A673 (cell line): ENCODE measurements around the gene SLC13A5. TPM values are rescaled to one million over a fixed set of nuclear protein-coding genes. Genes with fewer than 3 reads are reported as not detected.

Source experiments
- BruUV-seq: library from RNA; stranded (reverse); fragments of 400-500 nt; replicated peaks from 2 replicates; lab custom pipeline; 2021; lab: Mats Ljungman, UMichigan
- CTCF ChIA-PET: fragments of 300-600 bp; sonication (Branson Sonifier 250); formaldehyde crosslinking; loops from one replicate; lab custom pipeline; 2022; ENCODE audit warnings: antibody characterized with exemption; lab: Charles Lee
- POLR2A ChIA-PET: fragments of 300-600 bp; sonication (Branson Sonifier 250); formaldehyde crosslinking; loops from one replicate; lab custom pipeline; 2022; ENCODE audit warnings: antibody characterized with exemption; ENCODE audit not compliant: low non-redundant PET; lab: Charles Lee
- DNase-seq: peaks from one replicate; pipeline ENCODE4 v3.0.0-alpha.2; 2015; ENCODE audit warnings: low spot score
- H3K27ac ChIP-seq: fragments of 200-600 bp; sonication (generic); 2 replicates; pipeline ENCODE4 v1.5.1; 2016; ENCODE audit warnings: mixed run types, low read depth, mild to moderate bottlenecking, mixed read lengths, antibody characterized with exemption, low read length; ENCODE audit not compliant: poor library complexity, severe bottlenecking
- H3K27me3 ChIP-seq: fragments of 200-600 bp; sonication (generic); replicated peaks from 2 replicates; pipeline ENCODE4 v1.6.1; 2017; ENCODE audit warnings: mixed run types, low read depth, mild to moderate bottlenecking, mixed read lengths, antibody characterized with exemption, low read length; ENCODE audit not compliant: insufficient read depth, poor library complexity
- H3K36me3 ChIP-seq: fragments of 200-600 bp; sonication (generic); 2 replicates; pipeline ENCODE4 v1.6.1; 2016; ENCODE audit warnings: mixed run types, mild to moderate bottlenecking, mixed read lengths, antibody characterized with exemption, low read length; ENCODE audit not compliant: insufficient read depth, poor library complexity, severe bottlenecking
- H3K4me1 ChIP-seq: fragments of 200-600 bp; sonication (generic); 2 replicates; pipeline ENCODE4 v1.6.1; 2017; ENCODE audit warnings: mixed run types, mild to moderate bottlenecking, mixed read lengths, antibody characterized with exemption, low read length; ENCODE audit not compliant: insufficient read depth, poor library complexity, severe bottlenecking
- H3K4me3 ChIP-seq: fragments of 200-600 bp; sonication (generic); 2 replicates; pipeline ENCODE4 v1.5.1; 2016; ENCODE audit warnings: low read depth, mixed run types, mild to moderate bottlenecking, mixed read lengths, low read length; ENCODE audit not compliant: poor library complexity, severe bottlenecking
- H3K9me3 ChIP-seq: fragments of 200-600 bp; sonication (generic); 2 replicates; pipeline ENCODE4 v1.6.1; 2016; ENCODE audit warnings: mixed run types, low read depth, mild to moderate bottlenecking, mixed read lengths, antibody characterized with exemption, low read length; ENCODE audit not compliant: poor library complexity, severe bottlenecking
- EZH2 ChIP-seq: fragments of 200-600 bp; sonication (generic); IDR thresholded peaks from 2 replicates; pipeline ENCODE4 v1.6.1; 2017; ENCODE audit warnings: borderline replicate concordance, low read depth, mild to moderate bottlenecking, mixed read lengths, antibody characterized with exemption, low read length; ENCODE audit not compliant: poor library complexity, severe bottlenecking
- intact Hi-C: fragments of 100-400 bp; cut with micrococcal nuclease; formaldehyde crosslinking; loops from one replicate; pipeline ENCODE4 v1.10.0; 2022; ENCODE audit not compliant: unreplicated experiment
- total RNA-seq: library from RNA; stranded (reverse); gene quantifications from 2 replicates; pipeline ENCODE4 v1.2.3, GENCODE V29; 2021
- TF ChIP-seq, protein P1 (sequence below): fragments of 300-800, 200-600 bp; sonication (generic); conservative IDR thresholded peaks from 2 replicates; pipeline ENCODE4 v1.5.1; 2017; ENCODE audit warnings: low read depth, mild to moderate bottlenecking, antibody characterized with exemption, low read length, moderate library complexity, mixed read lengths

SLC13A5 gene
- total RNA-seq, 1 experiment from 2014 or later, result not detected

DNA sequence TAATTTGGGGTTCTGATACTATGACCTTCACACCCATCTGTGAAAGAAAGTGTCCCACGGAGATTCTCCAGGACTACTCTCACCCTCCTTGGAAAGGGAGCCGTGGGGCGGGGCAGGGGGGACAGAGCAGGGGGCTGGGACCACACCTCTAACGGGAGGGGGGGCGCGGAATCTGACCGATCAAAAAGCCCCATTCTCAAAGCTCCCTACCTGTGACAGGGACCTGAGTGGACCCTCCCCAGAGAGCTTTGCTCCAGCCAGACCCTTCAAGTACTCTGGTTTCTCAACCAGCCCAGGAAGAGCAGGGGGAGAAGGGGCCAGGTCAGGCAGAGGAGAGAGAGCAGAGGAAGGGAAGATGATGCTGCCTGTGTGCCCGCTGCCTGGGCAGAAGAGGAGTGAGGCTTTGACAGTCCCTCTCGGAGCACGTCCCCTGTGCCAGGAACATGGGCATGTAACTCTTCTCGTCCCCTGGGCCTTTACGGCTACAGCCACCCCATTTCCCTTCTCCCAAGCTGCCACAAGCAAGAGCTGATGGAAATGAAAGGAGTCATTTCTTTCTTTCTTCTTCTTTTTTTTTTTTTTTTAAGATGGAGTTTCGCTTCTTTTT, 43.4 kb upstream of the SLC13A5 start:
- CTCF ChIA-PET, result no interaction called here
- intact Hi-C loops, result no loop called here
- POLR2A ChIA-PET, result no interaction called here

DNA sequence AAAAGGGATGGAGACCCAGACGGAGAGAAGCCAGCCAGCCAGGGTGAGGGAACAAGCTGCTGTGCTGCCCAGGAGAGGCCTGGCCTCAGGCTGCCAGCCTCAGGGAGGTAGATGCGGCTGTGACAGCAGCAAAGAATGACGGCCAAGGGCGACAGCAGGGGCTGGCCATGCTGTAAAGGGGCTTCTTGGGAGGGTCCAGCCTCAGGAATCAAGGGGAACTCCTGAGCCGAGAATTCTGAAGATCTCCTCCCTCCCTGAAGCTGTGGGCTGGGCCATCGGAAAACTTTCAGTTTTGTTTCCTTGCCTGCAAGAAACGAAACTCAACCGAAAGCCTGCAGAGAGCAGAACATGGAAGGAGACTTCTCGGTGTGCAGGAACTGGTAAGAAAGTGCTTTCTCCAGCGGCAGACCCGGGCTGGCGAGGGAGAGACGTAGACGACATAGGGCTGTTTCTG, 42.6 kb upstream of the SLC13A5 start, which contains the start of gene XAF1:
Gene XAF1, plus strand, starts transcription at position 316 of the 454 bp plus-strand sequence. Its CDS starts 33 bp downstream, at position 349.
- H3K27ac ChIP-seq, result no peak within 1 kb of the TSS
- no peaks in the 10 kb centered on the region for H3K9me3 ChIP-seq
- peaks cover 16% of the 10 kb centered on the region for H3K4me1 ChIP-seq
- no peaks in the 10 kb centered on the region for H3K27me3 ChIP-seq
- H3K36me3 ChIP-seq, result no peaks in the 10 kb centered on the region
- ChIA-PET POLR2A (no interaction called here), CTCF (no interaction called here)
- no TSS peak for BruUV-seq
- TF ChIP-seq EZH2, result no peak
- TF ChIP-seq, protein P1, sequence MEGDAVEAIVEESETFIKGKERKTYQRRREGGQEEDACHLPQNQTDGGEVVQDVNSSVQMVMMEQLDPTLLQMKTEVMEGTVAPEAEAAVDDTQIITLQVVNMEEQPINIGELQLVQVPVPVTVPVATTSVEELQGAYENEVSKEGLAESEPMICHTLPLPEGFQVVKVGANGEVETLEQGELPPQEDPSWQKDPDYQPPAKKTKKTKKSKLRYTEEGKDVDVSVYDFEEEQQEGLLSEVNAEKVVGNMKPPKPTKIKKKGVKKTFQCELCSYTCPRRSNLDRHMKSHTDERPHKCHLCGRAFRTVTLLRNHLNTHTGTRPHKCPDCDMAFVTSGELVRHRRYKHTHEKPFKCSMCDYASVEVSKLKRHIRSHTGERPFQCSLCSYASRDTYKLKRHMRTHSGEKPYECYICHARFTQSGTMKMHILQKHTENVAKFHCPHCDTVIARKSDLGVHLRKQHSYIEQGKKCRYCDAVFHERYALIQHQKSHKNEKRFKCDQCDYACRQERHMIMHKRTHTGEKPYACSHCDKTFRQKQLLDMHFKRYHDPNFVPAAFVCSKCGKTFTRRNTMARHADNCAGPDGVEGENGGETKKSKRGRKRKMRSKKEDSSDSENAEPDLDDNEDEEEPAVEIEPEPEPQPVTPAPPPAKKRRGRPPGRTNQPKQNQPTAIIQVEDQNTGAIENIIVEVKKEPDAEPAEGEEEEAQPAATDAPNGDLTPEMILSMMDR, result no peak
- intact Hi-C loops, result no loop called here
- H3K4me3 ChIP-seq, result no peak within 1 kb of the TSS
- no peak for DNase-seq

More for the DNA sequence above, 43.4 kb upstream of the SLC13A5 start:
- no peak for DNase-seq
- H3K27ac ChIP-seq, result no peak overlapping the region
- BruUV-seq, result no TSS peak
- H3K36me3 ChIP-seq, result no peaks in the 10 kb centered on the region
- H3K4me1 ChIP-seq, result peaks cover 16% of the 10 kb centered on the region
- H3K27me3 ChIP-seq, result no peaks in the 10 kb centered on the region
- H3K4me3 ChIP-seq, result no peak overlapping the region
- TF ChIP-seq EZH2, result no peak
- TF ChIP-seq, protein P1, result no peak
- no peaks in the 10 kb centered on the region for H3K9me3 ChIP-seq

DNA sequence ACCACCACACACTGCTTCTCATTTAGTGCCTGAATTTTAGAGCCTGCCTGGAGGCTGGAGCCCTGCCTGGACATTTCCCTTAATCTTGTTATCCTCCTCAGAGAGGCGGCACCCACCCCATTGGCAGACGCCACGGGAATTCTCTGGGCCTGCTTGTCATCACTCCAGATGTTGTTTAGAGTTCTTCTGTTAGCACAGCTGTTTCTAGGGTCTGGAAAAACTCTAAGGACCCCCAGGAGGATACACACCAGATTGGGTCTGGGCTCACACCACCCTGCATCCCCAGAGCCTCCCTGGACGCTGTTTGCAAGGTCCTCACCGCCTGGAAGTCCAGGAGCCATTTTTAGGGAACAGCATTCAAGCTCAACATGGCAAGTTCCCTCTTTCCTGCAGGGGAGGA, 42.1 kb upstream of the SLC13A5 start:
- H3K27me3 ChIP-seq, result no peaks in the 10 kb centered on the region
- no peaks in the 10 kb centered on the region for H3K9me3 ChIP-seq
- TF ChIP-seq, protein P1, result no peak
- no peak for TF ChIP-seq EZH2
- no peaks in the 10 kb centered on the region for H3K36me3 ChIP-seq
- H3K4me1 ChIP-seq, result peaks cover 16% of the 10 kb centered on the region
- H3K4me3 ChIP-seq, result no peak overlapping the region
- BruUV-seq, result no TSS peak
- ChIA-PET CTCF (no interaction called here), POLR2A (no interaction called here)
- no peak overlapping the region for H3K27ac ChIP-seq
- peak; percentile 33 for DNase-seq
- intact Hi-C loops, result no loop called here
